ENCODE data around the gene SLN. TPM values are rescaled to one million over a fixed set of nuclear protein-coding genes. Genes with fewer than 3 reads are reported as not detected.

The SLN gene
- total RNA-seq, 3 donors from 2014 or later = not detected

GRCh38 chr11:107705027-107705426, 6.8 kb downstream of the SLN start:
- ATAC-seq (no peak), DNase-seq (no peak)
- Mint-ChIP-seq H3K4me1 (ENCODE audit: low read depth) (no peaks in the 10 kb centered on the region), H3K36me3 (ENCODE audit: insufficient read depth) (no peaks in the 10 kb centered on the region), H3K4me3 (no peak overlapping the region), H3K9me3 (no peaks in the 10 kb centered on the region), H3K27me3 (ENCODE audit: low read depth) (peaks cover 28% of the 10 kb centered on the region)

- Mint-ChIP-seq H3K27me3 (ENCODE audit: low read depth) (peaks cover 31% of the 10 kb centered on the region), H3K4me1 (ENCODE audit: low read depth) (no peaks in the 10 kb centered on the region), H3K9me3 (no peaks in the 10 kb centered on the region), H3K36me3 (ENCODE audit: insufficient read depth) (no peaks in the 10 kb centered on the region), H3K4me3 (no peak overlapping the region)
- no peak for DNase-seq
- ATAC-seq = no peak
Measured at GRCh38 chr11:107704451-107704850, 7.4 kb downstream of the SLN start.

GRCh38 chr11:107702723-107703122, 9.1 kb downstream of the SLN start:
- Mint-ChIP-seq H3K4me3 (no peak overlapping the region), H3K4me1 (ENCODE audit: low read depth) (no peaks in the 10 kb centered on the region), H3K9me3 (no peaks in the 10 kb centered on the region), H3K36me3 (ENCODE audit: insufficient read depth) (no peaks in the 10 kb centered on the region), H3K27me3 (ENCODE audit: low read depth) (peaks cover 32% of the 10 kb centered on the region)
- DNase-seq (no peak), ATAC-seq (no peak)

- Mint-ChIP-seq H3K27me3 (ENCODE audit: low read depth) (peaks cover 30% of the 10 kb centered on the region), H3K4me1 (ENCODE audit: low read depth) (no peaks in the 10 kb centered on the region), H3K4me3 (no peak overlapping the region), H3K36me3 (ENCODE audit: insufficient read depth) (no peaks in the 10 kb centered on the region), H3K9me3 (no peaks in the 10 kb centered on the region)
- DNase-seq (no peak), ATAC-seq (no peak)
Measured at GRCh38 chr11:107702109-107702660, 9.7 kb downstream of the SLN start.

GRCh38 chr11:107699371-107700285, 12.2 kb downstream of the SLN start:
- Mint-ChIP-seq H3K4me1 (ENCODE audit: low read depth) (no peaks in the 10 kb centered on the region), H3K27me3 (ENCODE audit: low read depth) (peaks cover 31% of the 10 kb centered on the region), H3K9me3 (no peaks in the 10 kb centered on the region), H3K36me3 (ENCODE audit: insufficient read depth) (no peaks in the 10 kb centered on the region), H3K4me3 (no peak overlapping the region)
- DNase-seq = no peak
- ATAC-seq = no peak

GRCh38 chr11:107697291-107697690, 14.6 kb downstream of the SLN start:
- no peaks in the 10 kb centered on the region for H3K9me3 Mint-ChIP-seq
- no peaks in the 10 kb centered on the region for H3K4me1 Mint-ChIP-seq (ENCODE audit: low read depth)
- DNase-seq (no peak), ATAC-seq (no peak)
- H3K4me3 Mint-ChIP-seq = no peak overlapping the region
- H3K36me3 Mint-ChIP-seq (ENCODE audit: insufficient read depth) = no peaks in the 10 kb centered on the region
- peaks cover 29% of the 10 kb centered on the region for H3K27me3 Mint-ChIP-seq (ENCODE audit: low read depth)

- Mint-ChIP-seq H3K9me3 (no peaks in the 10 kb centered on the region), H3K4me3 (no peak overlapping the region), H3K36me3 (ENCODE audit: insufficient read depth) (no peaks in the 10 kb centered on the region), H3K27me3 (ENCODE audit: low read depth) (peaks cover 35% of the 10 kb centered on the region), H3K4me1 (ENCODE audit: low read depth) (no peaks in the 10 kb centered on the region)
- no peak for ATAC-seq
- DNase-seq = no peak
Measured at GRCh38 chr11:107696140-107696539, 15.7 kb downstream of the SLN start.

GRCh38 chr11:107695446-107695845, 16.4 kb downstream of the SLN start:
- Mint-ChIP-seq H3K9me3 (no peaks in the 10 kb centered on the region), H3K36me3 (ENCODE audit: insufficient read depth) (no peaks in the 10 kb centered on the region), H3K27me3 (ENCODE audit: low read depth) (peaks cover 36% of the 10 kb centered on the region), H3K4me3 (no peak overlapping the region), H3K4me1 (ENCODE audit: low read depth) (no peaks in the 10 kb centered on the region)
- no peak for ATAC-seq
- no peak for DNase-seq

- Mint-ChIP-seq H3K27me3 (ENCODE audit: low read depth) (peaks cover 19% of the 10 kb centered on the region), H3K36me3 (ENCODE audit: insufficient read depth) (no peaks in the 10 kb centered on the region), H3K9me3 (no peaks in the 10 kb centered on the region), H3K4me1 (ENCODE audit: low read depth) (no peaks in the 10 kb centered on the region), H3K4me3 (no peak overlapping the region)
- DNase-seq (no peak), ATAC-seq (no peak)
Measured at GRCh38 chr11:107691000-107691750, 20.7 kb downstream of the SLN start.

GRCh38 chr11:107689317-107690202, 22.3 kb downstream of the SLN start:
- Mint-ChIP-seq H3K36me3 (ENCODE audit: insufficient read depth) (no peaks in the 10 kb centered on the region), H3K4me3 (no peak overlapping the region), H3K9me3 (no peaks in the 10 kb centered on the region), H3K4me1 (ENCODE audit: low read depth) (no peaks in the 10 kb centered on the region), H3K27me3 (ENCODE audit: low read depth) (peaks cover 19% of the 10 kb centered on the region)
- peak; percentile 46 for DNase-seq
- peak; percentile 51 to 70 for ATAC-seq

GRCh38 chr11:107688322-107688918, 23.4 kb downstream of the SLN start:
- Mint-ChIP-seq H3K4me3 (no peak overlapping the region), H3K9me3 (no peaks in the 10 kb centered on the region), H3K27me3 (ENCODE audit: low read depth) (peaks cover 19% of the 10 kb centered on the region), H3K36me3 (ENCODE audit: insufficient read depth) (no peaks in the 10 kb centered on the region), H3K4me1 (ENCODE audit: low read depth) (no peaks in the 10 kb centered on the region)
- ATAC-seq = no peak
- no peak for DNase-seq

- DNase-seq = no peak
- ATAC-seq = no peak
Measured at GRCh38 chr11:107683807-107684206, 28.0 kb downstream of the SLN start.

GRCh38 chr11:107683061-107683460, 28.8 kb downstream of the SLN start:
- DNase-seq = no peak
- Mint-ChIP-seq H3K4me3 (no peak overlapping the region), H3K9me3 (no peaks in the 10 kb centered on the region), H3K36me3 (ENCODE audit: insufficient read depth) (no peaks in the 10 kb centered on the region), H3K27me3 (ENCODE audit: low read depth) (peaks cover 4% of the 10 kb centered on the region), H3K4me1 (ENCODE audit: low read depth) (no peaks in the 10 kb centered on the region)
- no peak for ATAC-seq

More at GRCh38 chr11:107683807-107684206, 28.0 kb downstream of the SLN start:
- Mint-ChIP-seq H3K9me3 (no peaks in the 10 kb centered on the region), H3K27me3 (ENCODE audit: low read depth) (peaks cover 4% of the 10 kb centered on the region), H3K36me3 (ENCODE audit: insufficient read depth) (no peaks in the 10 kb centered on the region), H3K4me1 (ENCODE audit: low read depth) (no peaks in the 10 kb centered on the region), H3K4me3 (no peak overlapping the region)

Measured in activated T-cell treated with anti-CD3 and anti-CD28 coated beads, Interleukin-2, amount 50 U/mL, for 4 hours (primary cell).